Measurements from ENCODE around the gene MDFIC.

MDFIC gene

GRCh38 chr7:115019882-115020605, 98.2 kb downstream of the MDFIC start:
- Histone ChIP-seq H3K79me1 (ENCODE audit: low read length) (no peaks in the 10 kb centered on the region), H4K12ac (ENCODE audit: low read depth, low read length) (no peak overlapping the region)

GRCh38 chr7:115023219-115023618, 101.3 kb downstream of the MDFIC start:
- no peak for DNase-seq
- Histone ChIP-seq H2BK12ac (ENCODE audit: low read length) (no peak overlapping the region), H3K14ac (ENCODE audit: low read length) (no peak overlapping the region), H4K91ac (ENCODE audit: low read depth, low read length) (no peak overlapping the region), H3K9ac (ENCODE audit: low read length) (no peak overlapping the region), H2AK5ac (ENCODE audit: low read length) (no peak overlapping the region), H2BK5ac (ENCODE audit: low read depth, low read length, poor library complexity) (no peak overlapping the region), H3K4me2 (ENCODE audit: low read length) (no peak overlapping the region), H3K23ac (ENCODE audit: low read length) (no peak overlapping the region), H3K36me3 (ENCODE audit: control insufficient read depth in 1 of 2, insufficient read depth in 2 of 2, low read length in 2 of 2) (no peaks in the 10 kb centered on the region), H3K27ac (ENCODE audit: low read depth, low read length) (no peak overlapping the region), H3K79me2 (ENCODE audit: control insufficient read depth, insufficient read depth, low read length, poor library complexity) (no peaks in the 10 kb centered on the region), H3K4me3 (ENCODE audit: low read depth, low read length) (no peak overlapping the region), H3K9me3 (ENCODE audit: insufficient read depth, low read depth, low read length) (no peaks in the 10 kb centered on the region), H3K27me3 (ENCODE audit: insufficient read depth, low read length) (no peaks in the 10 kb centered on the region), H2AFZ (ENCODE audit: insufficient read depth, low read length, poor library complexity) (no peak overlapping the region), H4K12ac (ENCODE audit: low read depth, low read length) (no peak overlapping the region), H3K79me1 (ENCODE audit: low read length) (no peaks in the 10 kb centered on the region), H2BK120ac (ENCODE audit: insufficient read depth, low read length, poor library complexity) (no peak overlapping the region), H3K18ac (ENCODE audit: low read length) (no peak overlapping the region), H4K8ac (ENCODE audit: low read depth, low read length) (no peak overlapping the region), H3K4ac (ENCODE audit: low read depth, low read length) (no peak overlapping the region), H3K4me1 (ENCODE audit: control insufficient read depth in 1 of 2, insufficient read depth in 2 of 2, low read length in 2 of 2) (no peaks in the 10 kb centered on the region)
- no CpG with 5 or more reads among the region's 6 CpGs for WGBS (ENCODE audit: extremely low coverage, insufficient coverage, insufficient read length)

More at GRCh38 chr7:115019882-115020605, 98.2 kb downstream of the MDFIC start:
- Histone ChIP-seq H2BK5ac (ENCODE audit: low read depth, low read length, poor library complexity) (no peak overlapping the region), H3K9me3 (ENCODE audit: insufficient read depth, low read depth, low read length) (no peaks in the 10 kb centered on the region), H3K36me3 (ENCODE audit: control insufficient read depth in 1 of 2, insufficient read depth in 2 of 2, low read length in 2 of 2) (peaks cover 0 to 3% of the 10 kb centered on the region in 2 experiments), H3K4me1 (ENCODE audit: control insufficient read depth in 1 of 2, insufficient read depth in 2 of 2, low read length in 2 of 2) (no peaks in the 10 kb centered on the region), H2BK120ac (ENCODE audit: insufficient read depth, low read length, poor library complexity) (no peak overlapping the region), H2AFZ (ENCODE audit: insufficient read depth, low read length, poor library complexity) (no peak overlapping the region), H3K4me3 (ENCODE audit: low read depth, low read length) (no peak overlapping the region), H4K8ac (ENCODE audit: low read depth, low read length) (no peak overlapping the region), H3K27me3 (ENCODE audit: insufficient read depth, low read length) (no peaks in the 10 kb centered on the region), H3K14ac (ENCODE audit: low read length) (no peak overlapping the region), H3K27ac (ENCODE audit: low read depth, low read length) (no peak overlapping the region), H3K79me2 (ENCODE audit: control insufficient read depth, insufficient read depth, low read length, poor library complexity) (no peaks in the 10 kb centered on the region), H4K91ac (ENCODE audit: low read depth, low read length) (no peak overlapping the region), H2AK5ac (ENCODE audit: low read length) (no peak overlapping the region), H3K9ac (ENCODE audit: low read length) (no peak overlapping the region), H3K18ac (ENCODE audit: low read length) (no peak overlapping the region), H3K23ac (ENCODE audit: low read length) (no peak overlapping the region), H3K4ac (ENCODE audit: low read depth, low read length) (no peak overlapping the region), H2BK12ac (ENCODE audit: low read length) (no peak overlapping the region), H3K4me2 (ENCODE audit: low read length) (no peak overlapping the region)
- no peak for DNase-seq
- WGBS (ENCODE audit: extremely low coverage, insufficient coverage, insufficient read length), result no CpG with 5 or more reads among the region's 4 CpGs

- no CpG with 5 or more reads among the region's 3 CpGs for WGBS (ENCODE audit: extremely low coverage, insufficient coverage, insufficient read length)
- no peak overlapping the region for H3K23ac ChIP-seq (ENCODE audit: low read length)
Observed at GRCh38 chr7:115024276-115024675, 102.4 kb downstream of the MDFIC start.

GRCh38 chr7:115032715-115033703, 111.1 kb downstream of the MDFIC start:
- H3K27me3 ChIP-seq (ENCODE audit: insufficient read depth, low read length), result no peaks in the 10 kb centered on the region
- WGBS (ENCODE audit: extremely low coverage, insufficient coverage, insufficient read length), result no CpG with 5 or more reads among the region's 5 CpGs
- H2AFZ ChIP-seq (ENCODE audit: insufficient read depth, low read length, poor library complexity), result no peak overlapping the region

More at GRCh38 chr7:115024276-115024675, 102.4 kb downstream of the MDFIC start:
- H2BK120ac ChIP-seq (ENCODE audit: insufficient read depth, low read length, poor library complexity), result no peak overlapping the region
- no peaks in the 10 kb centered on the region for H3K79me2 ChIP-seq (ENCODE audit: control insufficient read depth, insufficient read depth, low read length, poor library complexity)
- no peak overlapping the region for H2AK5ac ChIP-seq (ENCODE audit: low read length)
- no peak for DNase-seq
- H3K9ac ChIP-seq (ENCODE audit: low read length), result no peak overlapping the region
- no peak overlapping the region for H3K4me3 ChIP-seq (ENCODE audit: low read depth, low read length)
- H3K27me3 ChIP-seq (ENCODE audit: insufficient read depth, low read length), result no peaks in the 10 kb centered on the region
- H4K8ac ChIP-seq (ENCODE audit: low read depth, low read length), result no peak overlapping the region
- no peak overlapping the region for H4K12ac ChIP-seq (ENCODE audit: low read depth, low read length)
- no peak overlapping the region for H3K18ac ChIP-seq (ENCODE audit: low read length)
- no peaks in the 10 kb centered on the region for H3K4me1 ChIP-seq (ENCODE audit: control insufficient read depth in 1 of 2, insufficient read depth in 2 of 2, low read length in 2 of 2)
- no peak overlapping the region for H3K4ac ChIP-seq (ENCODE audit: low read depth, low read length)
- H3K79me1 ChIP-seq (ENCODE audit: low read length), result no peaks in the 10 kb centered on the region
- H3K4me2 ChIP-seq (ENCODE audit: low read length), result no peak overlapping the region
- H2BK5ac ChIP-seq (ENCODE audit: low read depth, low read length, poor library complexity), result no peak overlapping the region
- no peak overlapping the region for H4K91ac ChIP-seq (ENCODE audit: low read depth, low read length)
- no peaks in the 10 kb centered on the region for H3K36me3 ChIP-seq (ENCODE audit: control insufficient read depth in 1 of 2, insufficient read depth in 2 of 2, low read length in 2 of 2)
- no peak overlapping the region for H3K27ac ChIP-seq (ENCODE audit: low read depth, low read length)
- H3K14ac ChIP-seq (ENCODE audit: low read length), result no peak overlapping the region
- no peak overlapping the region for H2BK12ac ChIP-seq (ENCODE audit: low read length)
- no peaks in the 10 kb centered on the region for H3K9me3 ChIP-seq (ENCODE audit: insufficient read depth, low read depth, low read length)
- no peak overlapping the region for H2AFZ ChIP-seq (ENCODE audit: insufficient read depth, low read length, poor library complexity)

More at GRCh38 chr7:115032715-115033703, 111.1 kb downstream of the MDFIC start:
- Histone ChIP-seq H3K4me3 (ENCODE audit: low read depth, low read length) (no peak overlapping the region), H3K14ac (ENCODE audit: low read length) (no peak overlapping the region), H3K36me3 (ENCODE audit: control insufficient read depth in 1 of 2, insufficient read depth in 2 of 2, low read length in 2 of 2) (no peaks in the 10 kb centered on the region), H2BK5ac (ENCODE audit: low read depth, low read length, poor library complexity) (no peak overlapping the region), H4K91ac (ENCODE audit: low read depth, low read length) (no peak overlapping the region), H2BK12ac (ENCODE audit: low read length) (no peak overlapping the region), H3K79me2 (ENCODE audit: control insufficient read depth, insufficient read depth, low read length, poor library complexity) (no peaks in the 10 kb centered on the region), H3K18ac (ENCODE audit: low read length) (no peak overlapping the region), H3K4me2 (ENCODE audit: low read length) (no peak overlapping the region), H3K27ac (ENCODE audit: low read depth, low read length) (no peak overlapping the region), H3K9ac (ENCODE audit: low read length) (no peak overlapping the region), H3K23ac (ENCODE audit: low read length) (no peak overlapping the region), H3K9me3 (ENCODE audit: insufficient read depth, low read depth, low read length) (no peaks in the 10 kb centered on the region), H4K12ac (ENCODE audit: low read depth, low read length) (no peak overlapping the region), H4K8ac (ENCODE audit: low read depth, low read length) (no peak overlapping the region), H3K79me1 (ENCODE audit: low read length) (no peaks in the 10 kb centered on the region), H2AK5ac (ENCODE audit: low read length) (no peak overlapping the region), H3K4me1 (ENCODE audit: control insufficient read depth in 1 of 2, insufficient read depth in 2 of 2, low read length in 2 of 2) (peaks cover 0 to 3% of the 10 kb centered on the region in 2 experiments), H3K4ac (ENCODE audit: low read depth, low read length) (no peak overlapping the region), H2BK120ac (ENCODE audit: insufficient read depth, low read length, poor library complexity) (no peak overlapping the region)
- no peak for DNase-seq

All from trophoblast cell (in vitro differentiated cells and primary cell).